PFSK-1 (cell line): ENCODE measurements around the gene GPRC6A.

Experiments
- FOXP2 ChIP-seq: optimal IDR thresholded peaks from 2 replicates; pipeline ENCODE3; 2011; ENCODE audit warnings: borderline replicate concordance, control low read depth, inconsistent platforms; ENCODE audit not compliant: insufficient read depth; ENCODE audit errors: extremely low read length, extremely low read depth
- POLR2AphosphoS5 ChIP-seq: IDR thresholded peaks from 2 replicates; pipeline ENCODE4 v1.6.1; 2012; ENCODE audit warnings: low read depth, mild to moderate bottlenecking, control low read depth, low read length, moderate library complexity
- SIN3A ChIP-seq: IDR thresholded peaks from 2 replicates; pipeline ENCODE4 v1.6.1; 2012; ENCODE audit warnings: mild to moderate bottlenecking, low read length, moderate library complexity, borderline replicate concordance; ENCODE audit not compliant: insufficient read depth
- TAF1 ChIP-seq: IDR thresholded peaks from 2 replicates; pipeline ENCODE4 v1.6.1; 2012; ENCODE audit warnings: low read length, control low read depth, borderline replicate concordance; ENCODE audit not compliant: insufficient read depth
- TF ChIP-seq, protein P1 (sequence below), 2 experiments: IDR thresholded peaks; 2 replicates each; pipeline versions ENCODE4 v1.6.1 to v1.8.0; 2011 to 2012; ENCODE audit warnings: low read depth in 2 of 2, low read length in 2 of 2, control low read depth in 1 of 2, inconsistent platforms in 1 of 2, mild to moderate bottlenecking in 1 of 2, moderate library complexity in 1 of 2; ENCODE audit not compliant: insufficient read depth in 1 of 2

Gene GPRC6A

DNA sequence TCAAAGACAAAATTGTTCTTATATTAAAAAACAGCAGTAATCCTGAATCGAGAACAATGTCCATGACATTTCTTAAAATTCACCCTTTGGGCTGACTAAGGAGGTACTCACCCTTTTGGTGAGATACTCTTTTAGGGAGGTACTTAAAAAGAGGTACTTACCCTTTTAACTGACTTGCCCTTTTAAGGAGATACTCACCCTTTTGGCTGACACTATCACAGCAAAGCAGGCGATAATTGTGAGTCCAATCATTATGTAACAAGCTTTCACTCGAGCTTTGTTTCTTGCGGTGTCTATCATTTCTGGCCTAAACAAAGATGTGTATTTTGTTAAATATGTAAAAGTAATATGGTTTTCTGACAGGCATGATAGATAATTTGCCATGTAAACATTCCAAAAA lies 67.1 kb downstream of the GPRC6A start:
- no peak for TF ChIP-seq SIN3A
- TF ChIP-seq, protein P1, sequence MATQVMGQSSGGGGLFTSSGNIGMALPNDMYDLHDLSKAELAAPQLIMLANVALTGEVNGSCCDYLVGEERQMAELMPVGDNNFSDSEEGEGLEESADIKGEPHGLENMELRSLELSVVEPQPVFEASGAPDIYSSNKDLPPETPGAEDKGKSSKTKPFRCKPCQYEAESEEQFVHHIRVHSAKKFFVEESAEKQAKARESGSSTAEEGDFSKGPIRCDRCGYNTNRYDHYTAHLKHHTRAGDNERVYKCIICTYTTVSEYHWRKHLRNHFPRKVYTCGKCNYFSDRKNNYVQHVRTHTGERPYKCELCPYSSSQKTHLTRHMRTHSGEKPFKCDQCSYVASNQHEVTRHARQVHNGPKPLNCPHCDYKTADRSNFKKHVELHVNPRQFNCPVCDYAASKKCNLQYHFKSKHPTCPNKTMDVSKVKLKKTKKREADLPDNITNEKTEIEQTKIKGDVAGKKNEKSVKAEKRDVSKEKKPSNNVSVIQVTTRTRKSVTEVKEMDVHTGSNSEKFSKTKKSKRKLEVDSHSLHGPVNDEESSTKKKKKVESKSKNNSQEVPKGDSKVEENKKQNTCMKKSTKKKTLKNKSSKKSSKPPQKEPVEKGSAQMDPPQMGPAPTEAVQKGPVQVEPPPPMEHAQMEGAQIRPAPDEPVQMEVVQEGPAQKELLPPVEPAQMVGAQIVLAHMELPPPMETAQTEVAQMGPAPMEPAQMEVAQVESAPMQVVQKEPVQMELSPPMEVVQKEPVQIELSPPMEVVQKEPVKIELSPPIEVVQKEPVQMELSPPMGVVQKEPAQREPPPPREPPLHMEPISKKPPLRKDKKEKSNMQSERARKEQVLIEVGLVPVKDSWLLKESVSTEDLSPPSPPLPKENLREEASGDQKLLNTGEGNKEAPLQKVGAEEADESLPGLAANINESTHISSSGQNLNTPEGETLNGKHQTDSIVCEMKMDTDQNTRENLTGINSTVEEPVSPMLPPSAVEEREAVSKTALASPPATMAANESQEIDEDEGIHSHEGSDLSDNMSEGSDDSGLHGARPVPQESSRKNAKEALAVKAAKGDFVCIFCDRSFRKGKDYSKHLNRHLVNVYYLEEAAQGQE (IDR thresholded peaks at IDR 0.05; ENCODE audit: insufficient read depth in 1 of 2, low read depth in 2 of 2, low read length in 2 of 2), result no peak
- no peak for TF ChIP-seq FOXP2

DNA sequence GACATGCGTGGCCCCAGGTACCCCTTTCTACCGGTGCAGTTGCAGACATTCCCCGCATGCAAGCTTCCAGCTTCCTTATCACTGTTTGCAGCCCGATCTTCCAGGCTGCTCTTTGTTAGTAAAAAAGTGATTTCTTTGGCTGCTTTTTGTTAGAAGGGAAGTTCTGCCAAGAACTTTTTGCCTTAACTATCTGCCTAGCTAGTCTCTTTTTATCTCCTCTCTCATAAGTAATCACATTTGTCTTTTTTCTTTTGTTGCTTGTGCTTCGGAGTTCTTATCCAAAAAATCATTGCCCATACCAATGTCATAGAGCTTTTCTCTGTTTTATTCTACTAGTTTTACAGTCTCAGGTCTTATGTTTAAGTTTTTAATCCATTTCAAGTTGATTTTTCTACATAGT lies 83.7 kb downstream of the GPRC6A start:
- no peak for TF ChIP-seq SIN3A
- no peak for TF ChIP-seq FOXP2
- TF ChIP-seq, protein P1 (IDR thresholded peaks at IDR 0.05; ENCODE audit: insufficient read depth in 1 of 2, low read depth in 2 of 2, low read length in 2 of 2), result no peak
- no peak for TF ChIP-seq TAF1
- TF ChIP-seq POLR2AphosphoS5, result no peak
